Loucy (cell line): ENCODE measurements around the gene TSPAN10.

Source experiments
- H2AFZ ChIP-seq: fragments of 200-600 bp; sonication (generic); 2 replicates; pipeline ENCODE4 v1.6.0; 2016; ENCODE audit warnings: antibody characterized with exemption, mild to moderate bottlenecking, low read length, moderate library complexity
- H3F3A ChIP-seq: fragments of 200-600 bp; 2 replicates; pipeline ENCODE4 v1.6.0; 2016; ENCODE audit warnings: antibody characterized with exemption, low read depth, mild to moderate bottlenecking
- H3K27me3 ChIP-seq: fragments of 200-600 bp; sonication (generic); 2 replicates; pipeline ENCODE4 v1.6.1; 2014; ENCODE audit warnings: low read length, mild to moderate bottlenecking; ENCODE audit not compliant: insufficient read depth, poor library complexity, severe bottlenecking
- H3K36me3 ChIP-seq: fragments of 200-600 bp; sonication (generic); 2 replicates; pipeline ENCODE4 v1.6.1; 2016; ENCODE audit warnings: low read length; ENCODE audit not compliant: insufficient read depth
- H3K4me1 ChIP-seq: fragments of 200-600 bp; sonication (generic); 2 replicates; pipeline ENCODE4 v1.5.1; 2014; ENCODE audit warnings: low read length, mild to moderate bottlenecking; ENCODE audit not compliant: insufficient read depth, poor library complexity, severe bottlenecking
- H3K4me2 ChIP-seq: fragments of 200-600 bp; sonication (generic); 2 replicates; pipeline ENCODE4 v1.6.0; 2014; ENCODE audit warnings: antibody characterized with exemption, low read length, low read depth, mild to moderate bottlenecking; ENCODE audit not compliant: poor library complexity, severe bottlenecking
- H3K4me3 ChIP-seq: fragments of 200-600 bp; sonication (generic); 2 replicates; pipeline ENCODE4 v1.5.1; 2014; ENCODE audit warnings: low read length, mild to moderate bottlenecking, mixed read lengths; ENCODE audit not compliant: poor library complexity, severe bottlenecking
- H3K79me2 ChIP-seq: fragments of 200-600 bp; sonication (generic); 2 replicates; pipeline ENCODE4 v1.6.1; 2014; ENCODE audit warnings: low read length; ENCODE audit not compliant: insufficient read depth
- H3K9ac ChIP-seq: fragments of 200-600 bp; sonication (generic); 2 replicates; pipeline ENCODE4 v1.6.0; 2014; ENCODE audit warnings: mild to moderate bottlenecking, low read depth, low read length, moderate library complexity; ENCODE audit not compliant: poor library complexity, severe bottlenecking
- H3K9me2 ChIP-seq: fragments of 200-600 bp; sonication (generic); replicated peaks from 2 replicates; pipeline ENCODE4 v1.6.1; 2016; ENCODE audit warnings: low read depth, low read length, mixed read lengths
- H3K9me3 ChIP-seq: fragments of 200-600 bp; sonication (generic); 2 replicates; pipeline ENCODE4 v1.6.1; 2014; ENCODE audit warnings: mild to moderate bottlenecking, antibody characterized with exemption, low read length, low read depth; ENCODE audit not compliant: insufficient read depth
- H4K20me1 ChIP-seq: fragments of 200-600 bp; sonication (generic); 2 replicates; pipeline ENCODE4 v1.6.0; 2014; ENCODE audit warnings: antibody characterized with exemption, low read length, mild to moderate bottlenecking; ENCODE audit not compliant: insufficient read depth, poor library complexity, severe bottlenecking
- EZH2phosphoT487 ChIP-seq: fragments of 200-600 bp; IDR thresholded peaks from 2 replicates; pipeline ENCODE4 v1.6.1; 2018; ENCODE audit warnings: antibody characterized with exemption, mild to moderate bottlenecking, moderate library complexity, borderline replicate concordance
- TF ChIP-seq, protein P1 (sequence below): fragments of 200-600 bp; sonication (generic); conservative IDR thresholded peaks from 2 replicates; pipeline ENCODE4 v1.5.1; 2014; ENCODE audit warnings: mild to moderate bottlenecking, antibody characterized with exemption, low read length

Gene TSPAN10

GRCh38 chr17:81680150-81680549, 43.2 kb downstream of the TSPAN10 start:
- Histone ChIP-seq H3K27me3 (no peaks in the 10 kb centered on the region), H3K4me2 (no peak overlapping the region), H3K9me3 (no peaks in the 10 kb centered on the region), H3K4me1 (peaks cover 9% of the 10 kb centered on the region), H3K9me2 (no peaks in the 10 kb centered on the region), H3K9ac (no peak overlapping the region), H3K4me3 (no peak overlapping the region), H4K20me1 (peaks cover 14% of the 10 kb centered on the region), H2AFZ (no peak overlapping the region), H3K36me3 (no peaks in the 10 kb centered on the region), H3K79me2 (peaks cover 45% of the 10 kb centered on the region), H3F3A (no peaks in the 10 kb centered on the region)
- TF ChIP-seq, protein P1, sequence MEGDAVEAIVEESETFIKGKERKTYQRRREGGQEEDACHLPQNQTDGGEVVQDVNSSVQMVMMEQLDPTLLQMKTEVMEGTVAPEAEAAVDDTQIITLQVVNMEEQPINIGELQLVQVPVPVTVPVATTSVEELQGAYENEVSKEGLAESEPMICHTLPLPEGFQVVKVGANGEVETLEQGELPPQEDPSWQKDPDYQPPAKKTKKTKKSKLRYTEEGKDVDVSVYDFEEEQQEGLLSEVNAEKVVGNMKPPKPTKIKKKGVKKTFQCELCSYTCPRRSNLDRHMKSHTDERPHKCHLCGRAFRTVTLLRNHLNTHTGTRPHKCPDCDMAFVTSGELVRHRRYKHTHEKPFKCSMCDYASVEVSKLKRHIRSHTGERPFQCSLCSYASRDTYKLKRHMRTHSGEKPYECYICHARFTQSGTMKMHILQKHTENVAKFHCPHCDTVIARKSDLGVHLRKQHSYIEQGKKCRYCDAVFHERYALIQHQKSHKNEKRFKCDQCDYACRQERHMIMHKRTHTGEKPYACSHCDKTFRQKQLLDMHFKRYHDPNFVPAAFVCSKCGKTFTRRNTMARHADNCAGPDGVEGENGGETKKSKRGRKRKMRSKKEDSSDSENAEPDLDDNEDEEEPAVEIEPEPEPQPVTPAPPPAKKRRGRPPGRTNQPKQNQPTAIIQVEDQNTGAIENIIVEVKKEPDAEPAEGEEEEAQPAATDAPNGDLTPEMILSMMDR: no peak
- TF ChIP-seq EZH2phosphoT487: no peak

GRCh38 chr17:81681672-81682071, 44.7 kb downstream of the TSPAN10 start:
- Histone ChIP-seq H3K9me3 (no peaks in the 10 kb centered on the region), H3F3A (no peaks in the 10 kb centered on the region), H3K79me2 (peaks cover 60% of the 10 kb centered on the region), H3K4me2 (peak overlapping the region; percentile 86), H3K27me3 (no peaks in the 10 kb centered on the region), H2AFZ (no peak overlapping the region), H3K4me1 (peaks cover 15% of the 10 kb centered on the region), H3K9me2 (no peaks in the 10 kb centered on the region), H3K9ac (peak overlapping the region; percentile 91), H3K4me3 (no peak overlapping the region), H3K36me3 (peaks cover 6% of the 10 kb centered on the region; the same call in 1 of the 2 replicates), H4K20me1 (peaks cover 20% of the 10 kb centered on the region)
- TF ChIP-seq, protein P1: no peak
- TF ChIP-seq EZH2phosphoT487: no peak

DNA sequence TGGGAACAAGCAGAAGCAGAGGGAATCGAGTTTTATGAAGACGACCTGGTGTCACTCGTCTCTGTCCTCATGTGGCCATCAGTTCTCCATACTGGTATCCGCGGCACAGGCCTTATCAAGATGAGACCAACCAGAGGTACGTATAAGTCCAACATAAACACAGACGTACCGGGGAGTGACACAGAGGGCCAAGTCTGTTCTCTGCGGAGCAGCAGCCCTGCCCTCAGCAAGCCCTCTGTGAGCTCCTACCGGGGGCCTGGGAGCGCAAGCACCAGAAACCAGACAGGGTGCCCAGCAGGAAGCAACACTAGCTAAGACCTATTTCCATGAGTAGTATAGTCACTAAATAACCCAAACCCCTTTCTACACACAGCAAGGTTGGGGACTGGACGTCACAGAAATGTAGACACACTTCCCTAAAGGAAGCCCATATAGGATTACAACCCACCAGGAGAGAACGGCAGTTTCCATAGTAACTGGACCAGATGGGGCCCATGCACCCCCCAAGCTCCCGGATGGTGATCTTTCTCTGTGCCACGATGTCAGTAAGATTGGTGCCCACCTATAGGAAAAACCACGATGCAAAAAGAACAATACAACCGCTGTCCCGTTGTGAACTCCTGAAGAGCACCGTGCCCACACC, 45.7 kb downstream of the TSPAN10 start:
- Histone ChIP-seq H4K20me1 (peaks cover 20% of the 10 kb centered on the region), H3K9me3 (no peaks in the 10 kb centered on the region), H3F3A (no peaks in the 10 kb centered on the region), H3K9me2 (no peaks in the 10 kb centered on the region), H3K4me1 (peaks cover 15% of the 10 kb centered on the region), H3K9ac (peak overlapping the region; percentile 91), H3K79me2 (peaks cover 70% of the 10 kb centered on the region), H3K4me3 (peak overlapping the region; percentile 91), H3K36me3 (peaks cover 15% of the 10 kb centered on the region; the same call in 1 of the 2 replicates), H3K4me2 (peak overlapping the region; percentile 86), H2AFZ (0 out of 2 replicates have a peak overlapping the region, but pooled peaks have one; percentile 77), H3K27me3 (no peaks in the 10 kb centered on the region)
- TF ChIP-seq, protein P1: no peak
- TF ChIP-seq EZH2phosphoT487: no peak
